ENCODE results near the gene CA12.

DNA sequence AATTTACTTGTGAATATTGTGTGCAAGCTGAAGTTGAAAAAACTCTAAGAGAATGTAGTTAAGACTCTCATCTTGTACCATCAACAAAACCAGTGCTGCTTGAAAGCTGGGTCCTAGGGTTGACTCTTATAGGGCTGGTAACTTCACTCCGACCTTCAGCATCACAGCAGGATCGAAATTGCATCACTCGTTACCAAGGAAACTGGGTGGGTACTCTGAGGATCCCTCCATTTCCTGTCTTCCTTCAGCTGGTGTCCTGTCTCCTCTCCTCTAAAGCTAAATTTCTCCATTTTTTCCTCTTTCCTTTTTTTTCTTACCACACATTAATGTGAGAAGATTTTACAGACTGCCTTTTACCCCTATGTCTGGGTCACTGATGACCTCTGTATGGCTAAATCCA lies 107.2 kb downstream of the CA12 start:
- TF ChIP-seq, protein P1, sequence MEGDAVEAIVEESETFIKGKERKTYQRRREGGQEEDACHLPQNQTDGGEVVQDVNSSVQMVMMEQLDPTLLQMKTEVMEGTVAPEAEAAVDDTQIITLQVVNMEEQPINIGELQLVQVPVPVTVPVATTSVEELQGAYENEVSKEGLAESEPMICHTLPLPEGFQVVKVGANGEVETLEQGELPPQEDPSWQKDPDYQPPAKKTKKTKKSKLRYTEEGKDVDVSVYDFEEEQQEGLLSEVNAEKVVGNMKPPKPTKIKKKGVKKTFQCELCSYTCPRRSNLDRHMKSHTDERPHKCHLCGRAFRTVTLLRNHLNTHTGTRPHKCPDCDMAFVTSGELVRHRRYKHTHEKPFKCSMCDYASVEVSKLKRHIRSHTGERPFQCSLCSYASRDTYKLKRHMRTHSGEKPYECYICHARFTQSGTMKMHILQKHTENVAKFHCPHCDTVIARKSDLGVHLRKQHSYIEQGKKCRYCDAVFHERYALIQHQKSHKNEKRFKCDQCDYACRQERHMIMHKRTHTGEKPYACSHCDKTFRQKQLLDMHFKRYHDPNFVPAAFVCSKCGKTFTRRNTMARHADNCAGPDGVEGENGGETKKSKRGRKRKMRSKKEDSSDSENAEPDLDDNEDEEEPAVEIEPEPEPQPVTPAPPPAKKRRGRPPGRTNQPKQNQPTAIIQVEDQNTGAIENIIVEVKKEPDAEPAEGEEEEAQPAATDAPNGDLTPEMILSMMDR (IDR thresholded peaks at IDR 0.05) = no peak
- no peak for TF ChIP-seq SMAD3 (CRISPR knock-in tag; IDR thresholded peaks at IDR 0.05; ENCODE audit: borderline replicate concordance)
